GM20000 (cell line): Measurements from ENCODE around the gene ATP13A3.
"Not testable (repeated sequence)": the region's sequence is repeated elsewhere in the genome, so short reads cannot be mapped to it uniquely, and the experiment has no call there.

Experiments used
- DNase-seq: peaks from one replicate; pipeline ENCODE4 v3.0.0; 2012; ENCODE audit warnings: low spot score
- TF ChIP-seq, protein P1 (sequence below): IDR thresholded peaks from 2 replicates; pipeline ENCODE4 v1.5.1; 2012; ENCODE audit warnings: mild to moderate bottlenecking, control low read depth; ENCODE audit errors: extremely low read depth, missing control alignments

The ATP13A3 gene

DNA sequence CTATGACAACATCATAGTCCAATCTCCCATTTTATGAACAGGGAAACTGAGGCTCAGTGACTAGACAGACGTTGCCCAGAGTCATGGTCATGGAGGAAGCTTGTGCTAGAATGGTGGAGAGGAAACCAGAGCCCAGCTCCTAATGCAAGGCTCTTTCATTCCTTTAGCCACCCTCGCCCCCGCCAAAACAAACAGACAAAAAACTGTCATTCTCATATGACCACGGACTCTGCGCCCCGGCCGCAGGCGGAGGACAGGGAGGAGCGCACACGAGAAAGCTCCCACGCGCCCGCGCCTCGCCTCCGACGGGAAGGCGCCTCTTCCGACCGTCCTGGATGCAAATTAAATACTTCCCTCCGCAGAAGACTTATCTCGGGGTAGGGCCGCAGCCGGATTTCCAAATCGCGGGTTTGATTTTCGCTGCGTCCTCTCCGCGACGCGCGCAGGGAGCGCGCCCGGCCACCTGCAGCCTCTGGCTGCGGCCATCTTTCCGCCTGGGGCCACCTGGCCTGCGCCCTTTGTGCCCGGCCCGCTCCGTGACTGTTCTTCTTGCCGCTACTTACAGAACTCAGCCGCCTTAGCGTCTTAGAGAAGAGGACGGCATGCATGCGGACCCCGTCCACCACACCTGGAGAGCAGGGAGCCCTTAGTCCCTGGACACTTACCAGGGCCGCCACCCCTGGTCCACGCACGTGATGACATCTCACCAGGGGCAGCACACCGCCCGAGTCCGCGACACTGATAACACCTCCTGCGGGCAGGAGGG lies 670 bp upstream of the ATP13A3 start:
- TF ChIP-seq, protein P1, sequence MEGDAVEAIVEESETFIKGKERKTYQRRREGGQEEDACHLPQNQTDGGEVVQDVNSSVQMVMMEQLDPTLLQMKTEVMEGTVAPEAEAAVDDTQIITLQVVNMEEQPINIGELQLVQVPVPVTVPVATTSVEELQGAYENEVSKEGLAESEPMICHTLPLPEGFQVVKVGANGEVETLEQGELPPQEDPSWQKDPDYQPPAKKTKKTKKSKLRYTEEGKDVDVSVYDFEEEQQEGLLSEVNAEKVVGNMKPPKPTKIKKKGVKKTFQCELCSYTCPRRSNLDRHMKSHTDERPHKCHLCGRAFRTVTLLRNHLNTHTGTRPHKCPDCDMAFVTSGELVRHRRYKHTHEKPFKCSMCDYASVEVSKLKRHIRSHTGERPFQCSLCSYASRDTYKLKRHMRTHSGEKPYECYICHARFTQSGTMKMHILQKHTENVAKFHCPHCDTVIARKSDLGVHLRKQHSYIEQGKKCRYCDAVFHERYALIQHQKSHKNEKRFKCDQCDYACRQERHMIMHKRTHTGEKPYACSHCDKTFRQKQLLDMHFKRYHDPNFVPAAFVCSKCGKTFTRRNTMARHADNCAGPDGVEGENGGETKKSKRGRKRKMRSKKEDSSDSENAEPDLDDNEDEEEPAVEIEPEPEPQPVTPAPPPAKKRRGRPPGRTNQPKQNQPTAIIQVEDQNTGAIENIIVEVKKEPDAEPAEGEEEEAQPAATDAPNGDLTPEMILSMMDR = no peak
- DNase-seq = peak; percentile 73

DNA sequence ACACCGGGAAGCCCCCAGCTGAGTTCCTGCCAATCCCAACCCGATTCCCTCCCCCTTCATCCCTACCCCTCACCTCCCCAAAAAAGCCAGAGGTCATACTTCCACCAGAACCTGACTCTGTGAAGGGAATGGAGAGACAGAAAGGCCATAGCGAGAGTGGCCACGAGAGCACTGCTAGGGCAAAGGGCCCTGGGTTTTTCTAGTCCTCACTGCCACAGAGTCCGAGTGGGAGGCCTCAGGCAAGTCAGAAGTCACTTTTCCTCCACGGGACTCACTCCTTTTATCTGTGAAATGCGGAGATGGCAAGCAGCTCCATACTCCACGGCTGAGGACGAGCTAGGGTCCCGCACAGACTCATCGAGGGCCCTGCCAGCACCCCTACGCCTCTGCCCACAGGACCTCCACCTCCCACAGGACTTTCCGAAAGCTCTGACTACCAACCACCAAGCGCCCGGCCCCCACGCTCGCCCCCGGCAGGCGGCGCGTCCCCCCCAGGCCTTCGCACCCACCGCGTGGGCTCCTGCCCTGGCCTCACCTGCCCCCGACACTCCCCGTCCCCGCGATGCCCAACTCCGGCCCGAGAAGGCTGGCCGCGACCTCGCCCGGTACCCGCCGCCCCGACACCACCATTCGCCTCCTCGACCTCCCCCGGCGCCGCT lies 792 bp downstream of the ATP13A3 start:
- DNase-seq = peak; percentile 66
- TF ChIP-seq, protein P1 = no peak

DNA sequence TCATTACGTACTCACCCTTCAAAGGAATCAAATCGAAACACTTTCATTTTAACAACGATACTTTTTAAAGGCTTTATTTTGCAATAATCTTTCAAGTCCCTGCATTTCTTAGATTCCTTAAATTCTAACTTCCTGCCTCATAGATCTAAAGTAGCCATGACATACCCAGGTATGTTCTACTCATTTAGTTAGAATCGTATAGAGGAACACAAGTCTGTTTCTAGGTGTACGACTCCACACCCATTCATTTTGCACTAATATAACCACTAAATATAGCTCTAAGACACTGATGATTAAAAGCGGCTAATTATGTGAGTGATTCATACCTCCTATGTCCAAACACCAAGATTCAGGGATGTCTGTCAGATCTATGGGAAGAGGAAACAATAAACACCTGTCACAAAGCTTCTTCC lies 1.3 kb downstream of the ATP13A3 start:
- TF ChIP-seq, protein P1 = no peak
- DNase-seq = peak; percentile 20

DNA sequence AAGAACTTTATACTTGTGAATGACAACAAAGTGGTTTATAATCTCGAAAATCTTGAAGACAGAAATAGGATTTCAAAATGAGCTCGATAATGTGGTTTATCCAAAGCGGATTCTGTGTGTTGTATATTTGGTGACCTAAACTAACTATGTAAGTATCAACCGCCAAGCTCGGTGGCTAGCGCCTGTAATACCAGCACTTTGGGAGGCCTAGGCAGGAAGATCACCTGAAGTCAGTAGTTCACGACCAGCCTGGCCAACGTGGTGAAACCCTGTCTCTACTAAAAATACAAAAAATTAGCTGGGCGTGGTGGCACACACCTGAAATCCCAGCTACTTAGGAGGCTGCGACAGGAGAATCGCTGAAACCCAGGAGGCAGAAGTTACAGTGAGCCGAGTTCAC lies 2.2 kb downstream of the ATP13A3 start:
- no peak for DNase-seq
- TF ChIP-seq, protein P1 = no peak

DNA sequence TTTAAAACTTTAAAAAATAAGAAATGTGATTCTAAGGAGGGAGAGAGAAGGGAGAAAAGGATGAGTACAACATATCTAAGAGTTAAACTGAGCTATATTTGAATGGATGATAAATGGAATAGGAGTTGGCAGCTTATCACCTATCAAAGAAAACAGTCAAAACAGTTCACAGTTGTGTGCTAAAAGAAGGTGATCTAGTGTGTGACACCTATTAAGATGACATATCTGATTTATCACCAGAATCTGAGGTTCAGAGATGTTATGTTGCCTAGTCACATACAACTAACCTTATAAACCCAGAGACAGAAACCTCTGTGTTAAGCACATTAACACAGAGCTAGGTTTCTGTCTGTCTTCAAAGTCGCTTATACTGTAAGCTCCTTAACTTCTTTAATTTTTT lies 3.0 kb downstream of the ATP13A3 start:
- TF ChIP-seq, protein P1 = no peak
- no peak for DNase-seq

DNA sequence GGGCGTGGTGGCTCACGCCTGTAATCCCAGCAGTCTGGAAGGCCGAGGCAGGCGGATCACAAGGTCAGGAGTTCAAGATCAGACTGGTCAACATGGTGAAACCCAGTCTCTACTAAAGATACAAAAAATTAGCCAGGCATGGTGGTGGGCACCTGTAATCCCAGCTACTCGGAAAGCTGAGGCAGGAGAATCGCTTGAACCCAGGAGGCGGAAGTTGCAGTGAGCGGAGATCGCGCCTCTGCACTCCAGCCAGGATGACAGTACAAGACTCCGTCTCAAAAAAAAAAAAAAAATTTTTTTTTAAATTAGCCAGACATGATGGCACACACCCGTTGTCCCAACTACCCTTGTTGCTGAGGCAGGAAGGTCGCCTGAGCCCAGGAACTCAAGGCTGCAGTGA lies 4.0 kb downstream of the ATP13A3 start:
- DNase-seq = not testable (repeated sequence)

DNA sequence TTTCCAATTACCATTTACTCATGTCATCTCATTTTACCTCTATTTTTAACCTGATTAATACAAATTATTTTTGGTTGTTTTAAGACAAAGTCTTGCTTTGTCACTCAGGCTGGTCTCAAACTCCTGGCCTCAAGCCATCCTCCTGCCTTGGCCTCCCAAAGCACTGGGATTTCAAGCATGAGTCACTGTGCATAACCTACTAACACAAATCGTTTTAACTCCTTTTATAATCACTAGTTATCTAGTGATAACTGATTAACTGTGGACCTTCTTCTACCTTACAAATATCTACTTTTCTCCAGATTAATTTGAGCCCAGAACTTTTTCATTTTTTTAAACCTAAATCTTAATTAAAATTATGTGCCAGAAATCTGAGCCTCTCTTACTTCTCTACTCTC lies 4.6 kb downstream of the ATP13A3 start:
- TF ChIP-seq, protein P1 = no peak

More for the DNA sequence above, 4.6 kb downstream of the ATP13A3 start:
- no peak for DNase-seq
